Measurements from ENCODE around the gene SAT2. TPM values are rescaled to one million over a fixed set of nuclear protein-coding genes. Genes with fewer than 3 reads are reported as not detected.
"Not testable (repeated sequence)": the region's sequence is repeated elsewhere in the genome, so short reads cannot be mapped to it uniquely, and the experiment has no call there.

SAT2 gene
- total RNA-seq, 1 donor from 2014 or later: 89.1 TPM

DNA sequence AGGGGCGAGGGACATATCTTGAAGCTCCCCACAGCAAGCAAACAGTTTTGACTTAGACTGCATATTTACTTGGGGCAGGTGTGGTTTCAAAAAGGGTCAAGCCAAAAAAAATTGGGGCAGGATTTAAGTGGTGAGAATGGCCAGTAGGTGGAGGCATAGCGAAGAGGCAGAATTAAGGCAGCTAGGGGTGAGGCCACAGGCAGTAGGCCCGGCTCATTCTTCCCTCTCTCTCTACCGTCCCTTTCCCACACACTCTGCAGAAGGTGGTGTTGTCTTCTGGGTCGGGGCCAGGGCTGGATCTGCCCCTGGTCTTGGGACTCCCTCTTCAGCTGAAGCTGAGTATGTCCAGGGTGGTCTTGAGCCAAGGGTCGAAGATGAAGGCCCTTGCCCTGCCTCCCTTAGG, 4.9 kb upstream of the SAT2 start:
- no peaks in the 10 kb centered on the region for H3K9me3 Mint-ChIP-seq
- H3K4me1 Mint-ChIP-seq: peaks cover 38% of the 10 kb centered on the region
- TF ChIP-seq, protein P1, sequence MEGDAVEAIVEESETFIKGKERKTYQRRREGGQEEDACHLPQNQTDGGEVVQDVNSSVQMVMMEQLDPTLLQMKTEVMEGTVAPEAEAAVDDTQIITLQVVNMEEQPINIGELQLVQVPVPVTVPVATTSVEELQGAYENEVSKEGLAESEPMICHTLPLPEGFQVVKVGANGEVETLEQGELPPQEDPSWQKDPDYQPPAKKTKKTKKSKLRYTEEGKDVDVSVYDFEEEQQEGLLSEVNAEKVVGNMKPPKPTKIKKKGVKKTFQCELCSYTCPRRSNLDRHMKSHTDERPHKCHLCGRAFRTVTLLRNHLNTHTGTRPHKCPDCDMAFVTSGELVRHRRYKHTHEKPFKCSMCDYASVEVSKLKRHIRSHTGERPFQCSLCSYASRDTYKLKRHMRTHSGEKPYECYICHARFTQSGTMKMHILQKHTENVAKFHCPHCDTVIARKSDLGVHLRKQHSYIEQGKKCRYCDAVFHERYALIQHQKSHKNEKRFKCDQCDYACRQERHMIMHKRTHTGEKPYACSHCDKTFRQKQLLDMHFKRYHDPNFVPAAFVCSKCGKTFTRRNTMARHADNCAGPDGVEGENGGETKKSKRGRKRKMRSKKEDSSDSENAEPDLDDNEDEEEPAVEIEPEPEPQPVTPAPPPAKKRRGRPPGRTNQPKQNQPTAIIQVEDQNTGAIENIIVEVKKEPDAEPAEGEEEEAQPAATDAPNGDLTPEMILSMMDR (conservative IDR thresholded peaks at IDR 0.05): peak; percentile 59
- H3K36me3 Mint-ChIP-seq (ENCODE audit: low read depth): no peaks in the 10 kb centered on the region
- peak overlapping the region; percentile 68 for H3K4me3 Mint-ChIP-seq
- no peak for DNase-seq (ENCODE audit: low read depth, low spot score)
- H3K27me3 Mint-ChIP-seq (ENCODE audit: low read depth): no peaks in the 10 kb centered on the region
- H3K27ac Mint-ChIP-seq (ENCODE audit: unreplicated experiment): no peak overlapping the region

DNA sequence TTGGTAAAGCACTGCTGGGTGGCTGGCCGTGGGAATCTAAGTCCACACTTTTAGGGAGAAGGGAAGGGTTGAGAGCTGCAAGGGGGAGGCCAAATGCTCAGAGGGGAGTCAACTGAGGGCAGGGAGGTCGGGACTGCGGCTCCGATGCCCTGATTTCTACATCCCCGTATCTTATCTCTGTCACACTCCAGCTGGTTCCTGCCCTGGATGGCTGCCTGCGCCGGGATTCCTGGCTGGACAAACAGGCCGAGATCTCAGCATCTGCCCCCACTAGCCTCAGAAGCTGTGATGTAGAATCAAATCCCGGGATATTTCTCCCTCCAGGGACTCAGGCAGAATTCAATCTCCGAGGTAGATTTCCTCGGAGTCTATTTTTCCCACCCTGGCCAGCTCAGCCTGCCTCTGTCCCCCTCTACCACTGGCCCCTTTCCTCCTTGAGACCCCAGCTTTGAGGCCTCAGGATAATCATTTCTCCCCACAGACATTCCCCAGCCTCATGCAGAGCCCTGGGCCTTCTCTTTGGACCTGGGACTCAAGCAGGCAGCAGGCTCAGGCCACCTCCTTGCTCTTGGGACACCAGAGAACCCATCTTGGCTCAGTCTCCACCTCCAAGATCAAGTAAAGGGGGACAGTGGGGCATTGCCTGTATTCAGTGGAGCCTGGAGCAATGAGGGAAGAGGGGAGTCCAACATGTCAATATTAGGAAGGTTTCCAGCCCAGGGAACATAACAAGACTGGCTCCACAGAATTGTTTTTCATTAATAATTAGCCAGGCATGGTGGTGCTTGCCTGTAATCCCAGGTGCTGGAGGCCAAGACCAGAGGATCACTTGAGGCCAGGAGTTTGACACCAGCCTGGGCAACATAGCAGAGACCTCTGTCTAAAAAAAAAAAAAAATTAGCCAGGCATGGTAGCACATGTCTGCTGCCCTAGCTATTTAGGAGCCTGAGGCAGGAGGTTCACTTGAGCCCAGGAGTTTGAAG, 4.1 kb upstream of the SAT2 start:
- H3K27me3 Mint-ChIP-seq (ENCODE audit: low read depth): no peaks in the 10 kb centered on the region
- peak overlapping the region; percentile 27 for H3K4me3 Mint-ChIP-seq
- H3K9me3 Mint-ChIP-seq: no peaks in the 10 kb centered on the region
- peaks cover 46% of the 10 kb centered on the region for H3K4me1 Mint-ChIP-seq
- H3K27ac Mint-ChIP-seq (ENCODE audit: unreplicated experiment): no peak overlapping the region
- no peaks in the 10 kb centered on the region for H3K36me3 Mint-ChIP-seq (ENCODE audit: low read depth)
- DNase-seq (ENCODE audit: low read depth, low spot score): no peak
- TF ChIP-seq, protein P1 (conservative IDR thresholded peaks at IDR 0.05): no peak

GRCh38 chr17:7629939-7630571, 2.4 kb upstream of the SAT2 start, which contains the start of gene SHBG:
Gene SHBG (plus strand): TSS chr17:7630135. CDS start chr17:7630173, 38 bp downstream.
- Mint-ChIP-seq H3K36me3 (ENCODE audit: low read depth) (peaks cover 3% of the 10 kb centered on the region), H3K4me1 (peaks cover 40% of the 10 kb centered on the region), H3K9me3 (no peaks in the 10 kb centered on the region), H3K4me3 (peak within 1 kb of the TSS; percentile 66), H3K27ac (ENCODE audit: unreplicated experiment) (peak within 1 kb of the TSS; percentile 48), H3K27me3 (ENCODE audit: low read depth) (no peaks in the 10 kb centered on the region)
- no peak for DNase-seq (ENCODE audit: low read depth, low spot score)
- TF ChIP-seq, protein P1 (conservative IDR thresholded peaks at IDR 0.05): no peak

GRCh38 chr17:7626956-7627249, 718 bp downstream of the SAT2 start:
- H3K9me3 Mint-ChIP-seq: no peaks in the 10 kb centered on the region
- H3K27ac Mint-ChIP-seq (ENCODE audit: unreplicated experiment): peak overlapping the region; percentile 96
- H3K4me3 Mint-ChIP-seq: peak overlapping the region; percentile 90
- H3K27me3 Mint-ChIP-seq (ENCODE audit: low read depth): no peaks in the 10 kb centered on the region
- peaks cover 3% of the 10 kb centered on the region for H3K36me3 Mint-ChIP-seq (ENCODE audit: low read depth)
- TF ChIP-seq, protein P1 (conservative IDR thresholded peaks at IDR 0.05): no peak
- peaks cover 30% of the 10 kb centered on the region for H3K4me1 Mint-ChIP-seq
- no peak for DNase-seq (ENCODE audit: low read depth, low spot score)

DNA sequence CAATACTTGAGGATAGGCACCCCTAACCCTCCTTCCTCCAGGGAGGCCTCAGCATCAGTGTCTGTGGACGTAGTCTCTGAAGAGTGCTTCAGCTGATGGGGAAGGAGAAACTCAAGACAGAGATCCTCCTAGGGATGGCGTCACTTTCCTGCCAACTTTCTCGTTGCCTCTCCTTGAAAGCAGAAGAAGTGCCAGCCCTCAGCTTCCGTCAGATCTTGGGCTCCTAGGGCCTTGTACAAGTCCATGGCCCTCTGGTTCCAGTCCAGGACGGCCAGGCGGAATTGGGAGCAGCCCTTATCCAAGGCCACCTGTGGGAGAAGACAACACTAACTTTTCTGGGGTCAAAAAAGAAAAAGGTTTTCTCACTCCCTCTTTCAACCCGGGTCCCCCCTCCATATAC, 1.3 kb downstream of the SAT2 start:
- H3K4me1 Mint-ChIP-seq: peaks cover 30% of the 10 kb centered on the region
- no peaks in the 10 kb centered on the region for H3K27me3 Mint-ChIP-seq (ENCODE audit: low read depth)
- no peak overlapping the region for H3K27ac Mint-ChIP-seq (ENCODE audit: unreplicated experiment)
- peak overlapping the region; percentile 90 for H3K4me3 Mint-ChIP-seq
- TF ChIP-seq, protein P1 (conservative IDR thresholded peaks at IDR 0.05): no peak
- no peak for DNase-seq (ENCODE audit: low read depth, low spot score)
- H3K36me3 Mint-ChIP-seq (ENCODE audit: low read depth): peaks cover 3% of the 10 kb centered on the region
- no peaks in the 10 kb centered on the region for H3K9me3 Mint-ChIP-seq

DNA sequence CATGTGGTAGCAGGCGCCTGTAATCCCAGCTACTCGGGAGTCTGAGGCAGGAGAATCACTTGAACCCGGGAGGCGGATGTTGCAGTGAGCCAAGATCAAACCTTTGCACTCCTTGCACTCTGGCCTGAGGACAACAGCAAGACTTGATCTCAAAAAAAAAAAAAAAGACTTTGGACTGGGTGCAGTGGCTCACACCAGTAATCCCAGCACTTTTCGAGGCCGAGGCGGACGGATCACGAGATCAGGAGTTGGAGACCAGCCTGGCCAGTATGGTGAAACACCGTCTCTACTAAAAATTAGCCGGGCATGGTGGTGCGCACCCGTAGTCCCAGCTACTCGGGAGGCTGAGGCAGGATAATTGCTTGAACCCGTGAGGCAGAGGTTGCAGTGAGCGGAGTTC, 1.9 kb downstream of the SAT2 start:
- H3K36me3 Mint-ChIP-seq (ENCODE audit: low read depth); DNase-seq (ENCODE audit: low read depth, low spot score); H3K27ac Mint-ChIP-seq (ENCODE audit: unreplicated experiment); H3K9me3 Mint-ChIP-seq; H3K27me3 Mint-ChIP-seq (ENCODE audit: low read depth): not testable (repeated sequence)
- Mint-ChIP-seq H3K4me1 (peaks cover 30% of the 10 kb centered on the region), H3K4me3 (peak overlapping the region; percentile 90)

Data from neural crest cell (in vitro differentiated cells).